Measurements from ENCODE around the gene KIF6. TPM values are rescaled to one million over a fixed set of nuclear protein-coding genes. Genes with fewer than 3 reads are reported as not detected.

Gene KIF6
- total RNA-seq, 1 donor from 2014 or later = 0.43 TPM

GRCh38 chr6:39343396-39343870 is 381.8 kb downstream of the KIF6 start:
- no peak overlapping the region for H3K4me3 ChIP-seq
- no peak for DNase-seq (ENCODE audit: low spot score in 2 of 2)
- H3K36me3 ChIP-seq = no peaks in the 10 kb centered on the region
- peaks cover 14 to 42% of the 10 kb centered on the region in 2 donors for H3K4me1 ChIP-seq
- no peaks in the 10 kb centered on the region for H3K9me3 ChIP-seq
- no peak for TF ChIP-seq CTCF (IDR thresholded peaks at IDR 0.05)
- H3K27me3 ChIP-seq = no peaks in the 10 kb centered on the region
- peak overlapping the region; percentile 54 to 85 for H3K27ac ChIP-seq
- intact Hi-C loops (cut with DNase I) = loop anchor here (10.0 kb wide), 2 partner anchors 541 to 1731 kb away; partner anchors contain the start of genes NFYA and OARD1

GRCh38 chr6:39342692-39343395 is 382.4 kb downstream of the KIF6 start:
- no peak overlapping the region for H3K4me3 ChIP-seq
- DNase-seq (ENCODE audit: low spot score in 2 of 2) = no peak
- intact Hi-C loops (cut with DNase I) = loop anchor here (10.0 kb wide), 2 partner anchors 542 to 1732 kb away; partner anchors contain the start of genes NFYA and OARD1
- H3K36me3 ChIP-seq = no peaks in the 10 kb centered on the region
- no peaks in the 10 kb centered on the region for H3K9me3 ChIP-seq
- H3K27me3 ChIP-seq = no peaks in the 10 kb centered on the region
- peaks cover 14 to 42% of the 10 kb centered on the region in 2 donors for H3K4me1 ChIP-seq
- TF ChIP-seq CTCF (IDR thresholded peaks at IDR 0.05) = no peak
- H3K27ac ChIP-seq = peak overlapping the region; percentile 54 to 85

- Histone ChIP-seq H3K4me3 (no peak overlapping the region), H3K27ac (no peak overlapping the region), H3K4me1 (peaks cover 14 to 42% of the 10 kb centered on the region in 2 donors), H3K9me3 (no peaks in the 10 kb centered on the region), H3K27me3 (no peaks in the 10 kb centered on the region), H3K36me3 (no peaks in the 10 kb centered on the region)
- TF ChIP-seq CTCF (IDR thresholded peaks at IDR 0.05) = no peak
- no peak for DNase-seq (ENCODE audit: low spot score in 2 of 2)
- intact Hi-C loops (cut with DNase I) = loop anchor here (10.0 kb wide), 2 partner anchors 543 to 1733 kb away; partner anchors contain the start of genes NFYA and OARD1
Measured at GRCh38 chr6:39341937-39342336, 383.3 kb downstream of the KIF6 start.

- Histone ChIP-seq H3K27ac (peak overlapping the region in 1 of 2 donors; percentile 75), H3K36me3 (no peaks in the 10 kb centered on the region)
- intact Hi-C loops (cut with DNase I) = loop anchor here (10.0 kb wide), 2 partner anchors 543 to 1733 kb away; partner anchors contain the start of genes NFYA and OARD1
Measured at GRCh38 chr6:39341352-39341751, 383.9 kb downstream of the KIF6 start.

More at GRCh38 chr6:39341352-39341751, 383.9 kb downstream of the KIF6 start:
- Histone ChIP-seq H3K27me3 (no peaks in the 10 kb centered on the region), H3K4me3 (no peak overlapping the region), H3K4me1 (peaks cover 14 to 42% of the 10 kb centered on the region in 2 donors), H3K9me3 (no peaks in the 10 kb centered on the region)
- TF ChIP-seq CTCF (IDR thresholded peaks at IDR 0.05) = no peak
- no peak for DNase-seq (ENCODE audit: low spot score in 2 of 2)

Measured in ascending aorta (tissue), 2 donors.